ENCODE data around the gene LAMA2.
"Not testable (repeated sequence)": the region's sequence is repeated elsewhere in the genome, so short reads cannot be mapped to it uniquely, and the experiment has no call there.

LAMA2 gene

DNA sequence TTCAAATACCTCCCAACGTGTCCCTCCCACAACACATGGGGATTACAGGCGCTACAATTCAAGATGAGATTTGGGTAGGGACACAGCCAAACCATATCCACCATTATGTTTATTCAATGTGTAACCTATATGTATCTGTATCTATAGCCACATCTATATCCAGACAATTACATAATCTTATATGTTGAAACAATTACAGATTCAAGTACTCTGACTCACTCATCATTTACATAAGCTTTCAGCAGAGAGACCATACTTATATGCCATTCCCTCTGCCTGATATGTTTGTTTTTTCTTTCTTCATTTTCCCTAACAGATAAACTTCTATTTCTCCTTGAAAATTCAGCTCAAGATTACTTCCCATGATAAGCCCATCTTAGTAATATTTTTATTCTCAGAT is 163.6 kb downstream of the LAMA2 start:
- no peak for DNase-seq
- intact Hi-C loops (cut with DNase I): no loop called here

DNA sequence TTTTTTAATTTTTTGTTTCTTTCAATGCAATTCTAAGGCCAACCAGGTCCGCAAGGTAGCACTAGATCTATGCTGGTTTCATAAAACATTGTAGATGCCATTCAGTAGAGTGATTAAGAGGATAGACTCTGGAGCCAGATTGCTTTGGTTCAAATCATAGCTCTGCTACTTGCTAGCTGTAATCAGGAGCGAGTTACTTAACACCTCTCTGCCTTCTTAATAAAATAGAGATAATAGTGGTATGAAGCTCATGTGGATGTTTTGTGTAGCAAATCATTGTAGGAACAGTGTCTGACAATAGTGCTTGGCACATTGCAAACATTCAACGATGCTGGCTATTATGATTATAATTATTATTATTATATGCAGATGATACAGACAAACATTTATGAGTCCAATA is 164.9 kb downstream of the LAMA2 start:
- intact Hi-C loops (cut with DNase I): no loop called here
- DNase-seq: no peak

DNA sequence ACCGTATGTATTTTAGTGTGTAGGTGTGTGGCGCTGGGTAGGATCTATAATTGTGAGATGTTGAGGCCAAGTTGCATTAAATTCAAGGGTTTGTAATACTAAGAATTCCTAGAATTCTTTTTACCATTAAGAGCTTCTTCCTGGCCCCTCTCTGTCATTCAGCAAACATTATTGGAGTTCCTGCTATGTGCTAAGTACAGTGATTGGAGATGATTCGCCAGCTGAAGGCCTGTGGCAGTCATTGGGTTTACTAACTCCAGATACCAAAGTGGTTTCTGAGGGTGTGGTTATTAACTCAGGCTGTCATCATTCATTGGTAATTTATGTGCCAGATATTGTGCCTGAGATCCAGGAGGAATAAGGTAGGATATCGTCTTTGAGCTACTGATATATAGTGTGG is 167.1 kb downstream of the LAMA2 start:
- intact Hi-C loops (cut with DNase I): no loop called here

DNA sequence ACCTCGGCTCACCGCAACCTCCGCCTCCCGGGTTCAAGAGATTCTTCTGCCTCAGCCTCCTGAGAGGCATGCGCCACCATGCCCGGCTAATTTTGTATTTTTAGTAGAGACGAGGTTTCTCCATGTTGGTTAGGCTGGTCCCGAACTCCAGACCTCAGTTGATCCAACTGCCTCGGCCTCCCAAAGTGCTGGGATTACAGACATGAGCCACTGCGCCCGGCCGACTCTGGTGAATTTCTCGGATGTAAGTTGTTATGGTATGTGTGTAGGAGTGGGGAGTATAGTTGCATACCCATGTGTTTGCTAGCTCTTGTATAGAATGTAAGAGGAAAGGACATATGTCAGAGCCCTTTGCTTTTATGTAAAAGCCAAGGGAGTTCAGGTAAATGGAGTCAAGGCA is 170.2 kb downstream of the LAMA2 start:
- DNase-seq; intact Hi-C loops (cut with DNase I): not testable (repeated sequence)

More for the DNA sequence above, 167.1 kb downstream of the LAMA2 start:
- DNase-seq: no peak

DNA sequence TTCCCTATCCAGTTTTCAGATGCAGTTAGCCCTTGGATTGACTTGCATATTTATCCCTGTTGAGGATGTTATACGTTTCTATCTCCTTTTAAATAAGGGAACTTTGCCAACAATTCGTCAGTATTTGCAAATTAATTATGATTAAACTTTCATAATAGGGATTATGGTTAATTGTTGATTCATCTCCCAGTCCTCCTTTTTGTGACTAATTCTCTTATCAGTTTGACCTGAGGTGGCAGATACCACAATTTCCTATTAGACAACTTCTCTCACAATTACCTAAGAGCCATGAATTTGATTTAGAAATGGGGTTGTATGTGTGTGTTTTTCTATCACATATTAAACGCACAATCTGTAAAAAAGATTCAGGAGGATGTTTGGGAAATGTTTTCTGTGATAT is 172.9 kb downstream of the LAMA2 start:
- DNase-seq: no peak
- intact Hi-C loops (cut with DNase I): no loop called here

DNA sequence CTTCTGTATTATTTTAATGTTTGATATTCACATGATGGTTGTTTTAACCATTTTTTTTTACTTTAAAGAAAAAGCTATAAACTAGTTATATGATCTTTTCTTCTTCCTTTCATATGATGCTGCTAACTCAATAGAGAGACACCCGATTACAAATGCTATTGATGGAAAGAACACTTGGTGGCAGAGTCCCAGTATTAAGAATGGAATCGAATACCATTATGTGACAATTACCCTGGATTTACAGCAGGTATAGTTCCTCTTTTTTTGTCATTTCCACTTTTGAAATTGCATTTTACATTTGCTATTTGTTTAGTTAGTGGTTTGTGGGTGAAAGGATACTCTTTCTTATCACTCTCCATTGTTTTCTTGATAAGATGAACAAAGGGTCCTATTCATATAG is 176.7 kb downstream of the LAMA2 start:
- intact Hi-C loops (cut with DNase I): no loop called here
- DNase-seq: peak in 1 of 42 donors; percentile 9

DNA sequence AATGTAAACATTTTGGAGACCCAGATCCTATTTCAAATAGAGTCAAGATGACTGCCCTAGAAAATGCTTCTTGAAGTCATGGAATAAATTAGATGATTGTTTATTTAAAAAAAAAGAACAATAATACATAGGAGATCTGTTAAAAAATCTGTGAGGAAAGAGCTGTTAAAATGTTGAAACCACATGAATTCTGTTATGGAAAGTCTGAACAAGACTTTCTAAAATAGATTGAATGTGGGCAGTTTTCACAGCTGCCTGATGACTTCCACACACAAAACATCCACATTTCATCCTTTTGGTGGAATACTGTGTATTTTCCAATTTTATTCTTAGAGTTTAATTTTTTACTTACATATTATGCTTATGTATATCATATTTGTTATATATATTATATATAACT is 186.1 kb downstream of the LAMA2 start:
- intact Hi-C loops (cut with DNase I): no loop called here
- no peak for DNase-seq

DNA sequence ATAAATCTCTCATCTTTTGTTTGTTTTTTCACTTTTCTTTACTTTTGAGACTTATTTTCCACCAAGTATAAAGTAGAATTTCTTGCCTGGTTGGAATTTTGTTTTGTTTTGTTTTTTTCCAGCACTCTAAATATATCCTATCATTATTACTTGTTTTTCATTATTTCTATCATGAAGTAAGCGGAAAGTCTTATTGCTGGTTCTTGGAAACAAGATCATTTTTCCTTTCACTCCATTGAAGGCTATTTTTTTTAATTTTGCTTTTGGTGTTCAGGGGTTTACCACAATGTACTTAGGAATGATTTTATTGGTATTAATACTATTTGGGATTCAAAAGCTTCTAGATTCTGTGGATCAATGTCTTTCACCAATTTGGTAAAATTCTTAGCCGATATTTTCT is 190.1 kb downstream of the LAMA2 start:
- intact Hi-C loops (cut with DNase I): no loop called here
- DNase-seq: no peak

DNA sequence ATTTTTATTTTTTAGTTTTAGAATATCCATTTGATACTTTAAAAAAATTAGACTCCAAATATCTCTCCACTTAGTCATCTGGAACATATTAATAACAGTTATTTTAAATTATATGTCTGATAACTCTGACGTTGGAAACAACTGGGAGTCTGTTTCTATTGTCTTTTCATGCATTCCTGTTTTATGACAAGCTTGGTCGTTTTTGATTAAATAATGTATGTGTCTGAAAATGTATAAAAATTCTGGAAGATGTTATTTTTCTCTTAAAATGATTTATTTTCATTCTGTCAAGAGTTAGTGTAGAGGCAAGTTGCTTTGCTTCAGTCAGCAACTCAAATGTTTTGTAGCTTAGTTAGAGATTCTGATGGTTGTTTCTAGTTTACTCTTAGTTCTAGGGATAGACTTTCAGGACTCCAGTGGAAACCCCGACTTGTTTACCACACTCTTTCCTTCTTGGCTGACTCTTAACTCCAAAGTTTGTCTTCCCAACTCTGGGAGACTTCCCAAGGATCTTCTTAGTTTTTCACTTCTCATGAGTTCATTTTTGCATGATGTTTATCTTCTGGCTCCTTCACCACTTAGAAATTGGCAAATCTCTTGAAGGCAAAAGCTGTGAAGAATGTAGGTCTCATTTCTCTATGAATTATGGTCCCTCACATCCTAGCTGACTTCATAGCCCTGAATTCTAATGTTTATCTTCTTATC is 190.9 kb downstream of the LAMA2 start:
- no peak for DNase-seq
- intact Hi-C loops (cut with DNase I): no loop called here

DNA sequence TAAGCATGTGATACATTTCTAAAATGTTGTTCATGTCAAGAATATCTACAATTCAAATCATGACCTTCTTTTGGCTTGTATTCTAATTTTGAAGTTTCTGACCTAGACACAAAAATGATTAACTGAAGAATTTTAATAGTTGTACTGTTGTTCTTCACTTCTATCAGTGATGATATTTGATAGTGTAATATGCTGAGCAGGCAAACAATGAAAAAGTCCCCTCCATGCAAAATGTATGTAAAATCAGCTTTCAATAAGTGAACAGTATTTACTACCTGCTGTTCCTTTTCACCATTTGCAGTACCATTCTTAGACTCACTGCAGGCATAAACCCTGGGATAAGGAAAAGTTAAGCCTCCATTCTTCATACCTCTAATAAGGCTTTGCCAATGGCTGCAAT is 201.5 kb downstream of the LAMA2 start:
- DNase-seq: no peak
- intact Hi-C loops (cut with DNase I): no loop called here

DNA sequence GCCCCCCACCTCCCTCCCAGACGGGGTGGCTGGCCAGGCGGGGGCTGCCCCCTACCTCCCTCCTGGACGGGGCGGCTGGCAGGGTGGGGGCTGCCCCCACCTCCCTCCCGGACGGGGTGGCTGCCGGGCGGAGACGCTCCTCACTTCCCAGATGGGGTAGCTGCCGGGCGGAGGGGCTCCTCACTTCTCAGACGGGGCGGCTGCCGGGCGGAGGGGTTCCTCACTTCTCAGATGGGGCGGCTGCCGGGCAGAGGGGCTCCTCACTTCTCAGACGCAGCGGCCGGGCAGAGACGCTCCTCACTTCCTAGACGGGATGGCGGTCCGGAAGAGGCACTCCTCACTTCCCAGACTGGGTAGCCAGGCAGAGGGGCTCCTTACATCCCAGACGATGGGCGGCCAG is 205.5 kb downstream of the LAMA2 start:
- intact Hi-C loops (cut with DNase I); DNase-seq: not testable (repeated sequence)

DNA sequence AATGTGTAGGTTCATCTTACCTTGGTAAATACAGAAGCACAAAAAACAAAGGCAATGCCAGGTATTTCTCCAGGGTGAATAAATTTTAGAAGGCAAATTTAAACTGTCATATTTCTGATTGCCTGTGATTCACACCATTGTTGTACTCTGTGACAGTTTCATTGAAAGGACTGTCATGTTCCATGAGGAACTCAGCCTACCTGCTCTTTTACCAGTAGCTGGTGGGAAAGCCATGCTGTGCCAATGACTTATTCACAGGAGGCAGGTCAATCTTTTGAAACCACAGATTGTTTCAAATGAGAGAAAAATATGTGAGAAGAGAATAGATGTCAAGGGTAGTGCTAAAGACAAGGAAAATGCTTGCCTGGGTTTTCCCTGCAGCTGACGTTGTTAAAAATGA is 206.4 kb downstream of the LAMA2 start:
- intact Hi-C loops (cut with DNase I): no loop called here
- DNase-seq: peak in 14 of 42 donors; percentile 6 to 67 (median 37)

DNA sequence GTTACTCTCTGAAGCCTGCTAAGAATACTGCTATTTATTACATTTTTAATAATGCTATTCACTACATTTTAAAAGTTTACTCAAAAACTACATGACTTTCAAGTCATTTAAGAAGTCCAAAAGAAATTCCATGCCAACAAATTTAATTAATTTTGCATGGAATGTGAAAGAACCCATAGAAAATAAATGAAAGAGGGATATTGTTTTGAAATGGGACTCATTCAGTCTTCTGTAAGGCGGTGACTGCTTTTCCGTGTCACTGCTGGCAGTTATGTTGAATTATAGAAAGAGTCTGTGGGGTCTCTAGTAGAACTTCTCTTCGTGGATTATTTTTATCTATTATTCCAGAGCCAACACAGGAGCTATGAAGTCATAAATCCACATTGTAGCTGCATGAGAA is 211.2 kb downstream of the LAMA2 start:
- DNase-seq: no peak
- intact Hi-C loops (cut with DNase I): no loop called here

DNA sequence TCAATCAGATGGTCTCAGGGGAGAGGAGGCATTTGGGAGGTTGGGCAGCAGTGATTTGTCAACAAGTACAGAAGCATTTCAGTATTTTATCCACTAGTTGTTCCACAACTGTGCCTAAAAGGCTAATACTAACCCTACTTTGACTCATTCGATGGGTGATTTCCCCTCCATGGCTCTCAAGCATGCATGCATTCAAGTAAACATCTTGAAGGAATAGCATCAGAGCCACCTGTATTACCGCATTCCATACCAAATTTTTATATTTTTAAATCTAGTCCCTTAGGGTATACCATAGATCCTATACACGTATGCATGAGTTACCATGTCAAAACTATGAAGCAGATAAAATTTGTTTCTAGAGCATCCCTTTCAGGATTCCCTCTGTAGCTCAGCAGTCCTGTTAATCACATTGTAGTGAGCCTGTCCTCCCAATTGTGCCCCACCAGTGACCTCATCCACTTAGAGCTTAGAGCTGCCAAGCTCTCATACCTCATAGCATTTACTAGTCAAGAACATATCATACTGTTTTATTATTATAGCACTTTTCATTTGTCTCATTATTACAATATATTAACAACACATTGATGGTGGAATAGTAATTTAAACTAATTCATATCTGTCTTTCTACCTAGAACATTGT is 213.8 kb downstream of the LAMA2 start:
- no peak for DNase-seq
- intact Hi-C loops (cut with DNase I): no loop called here

DNA sequence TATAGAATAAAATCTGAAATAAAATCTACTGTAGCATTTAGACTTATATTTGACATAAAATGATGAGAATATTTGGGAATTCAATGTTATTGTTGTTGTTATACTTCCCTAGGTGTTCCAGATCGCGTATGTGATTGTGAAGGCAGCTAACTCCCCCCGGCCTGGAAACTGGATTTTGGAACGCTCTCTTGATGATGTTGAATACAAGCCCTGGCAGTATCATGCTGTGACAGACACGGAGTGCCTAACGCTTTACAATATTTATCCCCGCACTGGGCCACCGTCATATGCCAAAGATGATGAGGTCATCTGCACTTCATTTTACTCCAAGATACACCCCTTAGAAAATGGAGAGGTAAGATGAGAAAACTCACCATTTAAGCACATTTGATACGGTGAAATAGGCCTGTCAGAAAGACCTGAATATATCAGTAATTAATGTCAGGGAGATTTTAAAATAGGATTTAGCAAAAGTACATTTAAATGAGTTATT is 215.2 kb downstream of the LAMA2 start:
- peak in 22 of 42 donors; percentile 12 to 74 (median 42) for DNase-seq
- intact Hi-C loops (cut with DNase I): no loop called here

DNA sequence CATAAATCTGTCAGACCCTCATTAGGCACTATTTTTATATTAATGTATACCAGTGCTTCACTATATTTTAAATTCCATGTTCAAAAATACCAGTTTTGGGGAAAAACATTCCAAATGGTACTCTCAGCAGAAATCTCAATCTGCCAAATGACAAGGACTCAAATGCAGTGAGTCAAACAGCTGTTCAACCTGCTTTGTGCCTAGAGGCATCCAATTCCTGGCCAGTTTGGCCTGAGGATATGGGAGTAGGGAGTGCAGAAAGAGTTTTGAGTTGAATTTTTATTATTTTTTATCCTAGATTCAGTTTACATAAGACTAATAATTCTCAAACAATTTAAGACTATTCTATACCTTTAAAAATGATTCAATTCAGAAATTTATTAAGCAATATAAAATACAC is 216.8 kb downstream of the LAMA2 start:
- intact Hi-C loops (cut with DNase I): no loop called here
- no peak for DNase-seq

DNA sequence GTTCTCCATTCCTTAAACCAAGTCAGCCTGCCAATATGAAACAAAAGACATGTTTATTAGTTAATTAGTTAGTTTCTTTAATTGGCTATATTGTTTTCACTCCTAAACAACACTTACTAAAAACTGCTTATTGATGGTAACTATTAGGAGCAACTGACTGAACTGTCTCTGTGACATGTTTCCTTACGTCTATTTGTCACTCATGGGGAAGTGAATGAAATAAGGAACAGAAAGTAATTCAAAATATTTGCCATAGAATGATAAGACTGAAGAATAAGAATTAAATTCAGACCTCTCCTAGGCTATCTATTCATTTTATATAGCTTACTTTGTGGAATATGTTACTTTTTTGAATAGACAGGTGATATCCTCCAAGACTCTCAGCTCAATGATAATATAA is 217.2 kb downstream of the LAMA2 start:
- intact Hi-C loops (cut with DNase I): no loop called here
- no peak for DNase-seq

DNA sequence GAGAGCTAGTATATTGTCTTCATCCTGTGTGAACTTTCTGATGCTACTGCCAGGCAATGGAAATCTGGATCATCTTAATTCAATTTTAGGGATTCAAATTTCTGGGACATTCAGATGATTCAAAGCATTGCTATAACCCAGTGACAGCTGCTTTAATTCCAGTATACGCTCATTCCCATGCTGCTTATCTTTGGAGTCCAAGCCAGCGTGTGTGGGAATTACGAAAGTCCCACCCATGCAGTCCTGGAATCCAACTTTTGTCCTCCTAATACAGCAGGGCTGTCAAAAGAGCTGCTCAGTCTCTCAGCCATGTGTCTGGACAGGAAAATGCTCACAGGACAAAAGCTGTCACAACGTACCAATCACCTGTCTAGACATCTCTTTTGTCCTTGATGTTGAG is 219.8 kb downstream of the LAMA2 start:
- DNase-seq: no peak
- intact Hi-C loops (cut with DNase I): no loop called here

DNA sequence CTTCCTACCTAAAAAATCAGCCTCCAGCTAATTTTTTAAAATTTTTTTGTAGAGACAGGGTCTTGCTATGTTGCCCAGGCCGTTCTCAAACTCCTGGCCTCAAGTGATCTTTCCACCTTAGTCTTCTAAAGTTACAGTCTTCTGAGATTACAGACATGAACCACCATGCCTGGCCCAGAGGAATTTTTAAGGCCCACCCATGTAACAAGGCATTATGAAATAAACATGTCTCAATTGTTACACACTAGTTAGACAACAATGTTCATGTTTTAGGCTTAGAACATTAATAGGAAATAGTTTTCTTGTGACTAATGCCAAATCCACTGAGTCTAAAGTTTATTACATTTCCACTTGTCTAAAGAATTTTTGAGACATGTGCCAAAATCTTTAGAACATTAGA is 221.2 kb downstream of the LAMA2 start:
- DNase-seq: no peak
- intact Hi-C loops (cut with DNase I): no loop called here

DNA sequence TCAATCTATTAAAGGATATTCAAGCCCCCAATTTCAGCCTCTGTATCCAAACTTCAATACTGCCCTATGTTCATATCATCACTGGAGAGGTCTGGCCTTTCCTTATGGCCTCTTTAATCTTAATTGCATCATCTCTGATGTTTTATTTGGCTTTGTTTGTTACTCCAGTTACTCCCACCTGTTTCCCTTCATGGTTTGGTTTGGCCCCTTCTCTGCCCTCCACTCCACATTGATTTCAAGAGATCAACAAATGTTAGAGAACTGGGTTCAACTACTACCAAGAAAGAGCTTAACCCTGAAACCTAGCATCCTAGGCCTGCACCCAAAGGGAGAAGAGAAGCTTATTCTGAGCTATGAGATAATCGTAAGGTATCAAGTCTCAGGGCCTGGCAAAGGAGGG is 221.6 kb downstream of the LAMA2 start:
- intact Hi-C loops (cut with DNase I): no loop called here

DNA sequence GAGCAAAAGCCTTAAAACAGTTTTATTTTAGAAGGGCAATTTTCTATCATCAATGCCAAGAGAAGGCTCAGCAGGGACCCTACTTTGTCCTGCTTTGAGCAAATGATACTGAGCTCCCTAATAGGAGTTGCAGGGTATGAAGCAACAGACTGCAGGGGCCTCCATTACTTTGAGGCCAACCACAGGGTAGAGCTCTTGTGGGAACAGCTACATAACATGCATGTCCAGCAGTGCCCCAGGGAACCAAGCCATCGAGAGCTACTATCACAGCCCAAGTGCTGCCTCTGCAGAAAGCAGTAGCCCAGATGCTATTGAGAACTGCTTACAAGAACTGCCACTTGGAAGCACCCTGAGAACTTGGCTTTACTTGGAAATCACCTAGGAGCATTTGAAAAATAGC is 222.1 kb downstream of the LAMA2 start:
- peak in 1 of 42 donors; percentile 6 for DNase-seq
- intact Hi-C loops (cut with DNase I): no loop called here

More for the DNA sequence above, 221.6 kb downstream of the LAMA2 start:
- DNase-seq: no peak
